K562 (cell line): ENCODE results near the gene HSPE1. TPM values are rescaled to one million over a fixed set of nuclear protein-coding genes. Genes with fewer than 3 reads are reported as not detected.

Experiments
- BCOR ChIP-seq: fragments of 450-650 bp; IDR thresholded peaks from 2 replicates; pipeline ENCODE4 v1.6.1; 2016
- CBFA2T2 ChIP-seq: fragments of 450-650 bp; conservative IDR thresholded peaks from 2 replicates; pipeline ENCODE4 v1.6.1; 2017; ENCODE audit warnings: mild to moderate bottlenecking
- CBX1 ChIP-seq: sonication (generic); IDR thresholded peaks from 2 replicates; pipeline ENCODE4 v1.6.1; 2016; ENCODE audit warnings: antibody characterized with exemption, low read depth, mild to moderate bottlenecking
- ETV1 ChIP-seq: fragments of 450-650 bp; conservative IDR thresholded peaks from 2 replicates; pipeline ENCODE4 v1.6.1; 2016; ENCODE audit warnings: missing genetic modification characterization, control low read depth, low read depth, missing compliant biosample characterization
- ILK ChIP-seq: fragments of 450-650 bp; IDR thresholded peaks from 2 replicates; pipeline ENCODE4 v1.6.1; 2016; ENCODE audit warnings: missing genetic modification characterization, low read depth, mild to moderate bottlenecking, missing compliant biosample characterization, moderate library complexity, borderline replicate concordance
- JUND ChIP-seq, 2 experiments: IDR thresholded peaks; 2 replicates in 1 of 2; 3 replicates in 1 of 2; pipeline ENCODE4 v1.6.1; 2011; ENCODE audit warnings: borderline replicate concordance in 2 of 2, low read depth in 2 of 2, low read length in 2 of 2, improper control_type of control experiment in 1 of 2, missing biosample characterization in 1 of 2, missing genetic modification characterization in 1 of 2, missing genetic modification reagents in 1 of 2
- MCM5 ChIP-seq: fragments of 450-650 bp; IDR thresholded peaks from 2 replicates; pipeline ENCODE4 v1.6.1; 2016; ENCODE audit warnings: low read depth
- MED1 ChIP-seq: sonication (generic); formaldehyde crosslinking; IDR thresholded peaks from 2 replicates; pipeline ENCODE4 v1.8.1; 2023; ENCODE audit warnings: missing genetic modification reagents, borderline replicate concordance
- MEF2D ChIP-seq: conservative IDR thresholded peaks from 2 replicates; pipeline ENCODE4 v1.6.1; 2016; ENCODE audit warnings: low read depth, missing genetic modification characterization, missing compliant biosample characterization
- MYBL2 ChIP-seq, 2 experiments: fragments of 450-650 bp in 1 of 2; sonication (generic) in 1 of 2; formaldehyde crosslinking in 1 of 2; IDR thresholded peaks; 2 replicates each; pipeline versions ENCODE4 v1.6.1 to v1.8.1; 2017 to 2022; ENCODE audit warnings: borderline replicate concordance in 1 of 2, inconsistent platforms in 1 of 2, low read depth in 1 of 2, mild to moderate bottlenecking in 1 of 2, missing genetic modification reagents in 1 of 2, moderate library complexity in 1 of 2
- PHF20 ChIP-seq: fragments of 450-650 bp; IDR thresholded peaks from 2 replicates; pipeline ENCODE4 v1.6.1; 2018; ENCODE audit not compliant: partially characterized antibody
- RBBP5 ChIP-seq: fragments of 200-600 bp; sonication (generic); IDR thresholded peaks from 2 replicates; pipeline ENCODE4 v1.6.1; 2012; ENCODE audit warnings: borderline replicate concordance, mild to moderate bottlenecking, low read length, control low read depth, inconsistent platforms; ENCODE audit not compliant: insufficient read depth, poor library complexity, severe bottlenecking
- RBM15 ChIP-seq: fragments of 200-400 bp; formaldehyde crosslinking; IDR thresholded peaks from 2 replicates; pipeline ENCODE4 v1.6.1; 2018; ENCODE audit warnings: mild to moderate bottlenecking, low read length, moderate library complexity; ENCODE audit not compliant: insufficient read depth
- SIRT6 ChIP-seq: IDR thresholded peaks from one replicate; pipeline ENCODE4 v1.6.1; 2012; ENCODE audit warnings: low read depth, mild to moderate bottlenecking, control low read depth, inconsistent platforms, low read length, moderate library complexity
- SMAD2 ChIP-seq: fragments of 150-350 bp; IDR thresholded peaks from 2 replicates; pipeline ENCODE4 v1.6.1; 2014; ENCODE audit warnings: low read depth, mild to moderate bottlenecking, low read length
- TCFL5 ChIP-seq: fragments of 250-450 bp; sonication (Bioruptor Pico); conservative IDR thresholded peaks from 2 replicates; pipeline ENCODE4 v1.6.1; 2021; ENCODE audit warnings: mild to moderate bottlenecking, moderate library complexity, matching md5 sums
- ZC3H8 ChIP-seq: fragments of 450-650 bp; IDR thresholded peaks from 2 replicates; pipeline ENCODE4 v1.6.1; 2017
- ZNF121 ChIP-seq: sonication (generic); formaldehyde crosslinking; conservative IDR thresholded peaks from 2 replicates; pipeline ENCODE4 v1.8.0; 2022; ENCODE audit warnings: missing genetic modification reagents
- ZNF133 ChIP-seq: fragments of 250-450 bp; sonication (Bioruptor Pico); IDR thresholded peaks from 2 replicates; pipeline ENCODE4 v1.4.0; 2020; ENCODE audit warnings: mild to moderate bottlenecking
- ZNF785 ChIP-seq: fragments of 250-450 bp; sonication (Bioruptor Pico); IDR thresholded peaks from 2 replicates; pipeline ENCODE4 v1.4.0; 2020; ENCODE audit warnings: mild to moderate bottlenecking
- polyA plus RNA-seq, 8 experiments: library from polyadenylated mRNA; depleted of rRNA in 4 of 8; stranded (reverse) in 5 of 8; unstranded in 3 of 8; fragments of >200 nt; fragmentation: Nextera tagmentation in 2 of 8; fragmentation: Illumina TruSeq in 1 of 8; extraction: Ambion mirVana in 2 of 8; extraction: Trizol in 1 of 8; gene quantifications; 2 replicates each; pipeline versions ENCODE4 v1.2.1 to v1.2.3, GENCODE V29; 2011 to 2014; ENCODE audit warnings: inconsistent platforms in 1 of 8, missing spikeins in 1 of 8
- total RNA-seq, 7 experiments: library from RNA; depleted of rRNA in 6 of 7; stranded (reverse); fragments of >200 nt in 6 of 7; fragmentation: Illumina TruSeq in 2 of 7; extraction: Trizol in 2 of 7; gene quantifications; 2 replicates each; pipeline versions ENCODE4 v1.2.1 to v1.2.3, GENCODE V29; 2011 to 2021; ENCODE audit warnings: low replicate concordance in 1 of 7
- TF ChIP-seq, protein P1 (sequence below): fragments of 450-650 bp; formaldehyde crosslinking; IDR thresholded peaks from 2 replicates; pipeline ENCODE4 v1.4.0; 2020; ENCODE audit warnings: mild to moderate bottlenecking, mixed read lengths
- TF ChIP-seq, protein P2 (sequence below): sonication (generic); formaldehyde crosslinking; IDR thresholded peaks from 2 replicates; pipeline ENCODE4 v1.8.1; 2022; ENCODE audit warnings: missing genetic modification reagents
- TF ChIP-seq, protein P3 (sequence below): fragments of 450-650 bp; IDR thresholded peaks from 2 replicates; pipeline ENCODE4 v1.6.1; 2016; ENCODE audit warnings: missing biosample characterization, missing genetic modification characterization

HSPE1 gene
- total and polyA plus RNA-seq, 9 of the 15 experiments (the other 6 are each of a cell fraction or from before 2014, with no cell fraction given), result 223 to 1,007 (median 612) TPM

DNA sequence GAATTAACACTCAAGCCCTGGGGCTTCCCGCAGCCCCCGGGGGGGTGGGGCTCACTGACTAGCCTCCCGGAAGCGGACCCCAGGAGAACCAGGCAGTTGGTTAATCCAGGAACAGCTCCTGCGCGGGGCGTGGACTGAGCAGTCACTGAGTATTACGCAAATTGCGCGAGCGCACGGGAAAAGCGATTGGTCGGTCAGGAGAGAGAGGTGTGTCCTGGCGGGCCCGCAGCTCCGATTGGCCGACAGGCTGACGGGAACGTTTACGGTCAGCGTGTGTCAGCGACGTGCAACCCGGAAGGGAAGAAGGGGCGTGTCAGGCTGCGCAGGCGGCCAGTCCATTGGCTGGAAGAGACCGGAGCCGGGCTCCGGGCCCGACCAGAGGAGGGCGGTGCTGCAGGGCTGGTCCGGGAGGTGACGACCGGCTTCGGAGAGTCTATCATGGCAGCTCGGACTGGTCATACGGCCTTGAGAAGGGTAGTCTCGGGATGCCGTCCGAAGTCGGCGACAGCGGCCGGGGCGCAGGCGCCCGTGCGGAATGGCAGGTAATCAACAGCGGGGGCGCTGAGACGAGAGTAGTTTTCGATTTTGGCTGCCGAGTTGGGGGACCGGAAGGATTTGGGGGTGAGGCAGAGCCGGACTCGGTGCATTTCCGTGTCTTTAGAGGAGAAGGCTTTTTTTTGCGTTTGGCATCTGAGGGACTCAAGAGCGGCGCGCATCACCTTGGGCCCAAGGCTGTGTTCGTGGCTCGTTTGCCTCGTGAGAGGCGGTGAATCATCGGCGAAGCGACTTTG lies 46.9 kb upstream of the HSPE1 start, which contains the start of gene COQ10B (continued):
- TF ChIP-seq, protein P1, sequence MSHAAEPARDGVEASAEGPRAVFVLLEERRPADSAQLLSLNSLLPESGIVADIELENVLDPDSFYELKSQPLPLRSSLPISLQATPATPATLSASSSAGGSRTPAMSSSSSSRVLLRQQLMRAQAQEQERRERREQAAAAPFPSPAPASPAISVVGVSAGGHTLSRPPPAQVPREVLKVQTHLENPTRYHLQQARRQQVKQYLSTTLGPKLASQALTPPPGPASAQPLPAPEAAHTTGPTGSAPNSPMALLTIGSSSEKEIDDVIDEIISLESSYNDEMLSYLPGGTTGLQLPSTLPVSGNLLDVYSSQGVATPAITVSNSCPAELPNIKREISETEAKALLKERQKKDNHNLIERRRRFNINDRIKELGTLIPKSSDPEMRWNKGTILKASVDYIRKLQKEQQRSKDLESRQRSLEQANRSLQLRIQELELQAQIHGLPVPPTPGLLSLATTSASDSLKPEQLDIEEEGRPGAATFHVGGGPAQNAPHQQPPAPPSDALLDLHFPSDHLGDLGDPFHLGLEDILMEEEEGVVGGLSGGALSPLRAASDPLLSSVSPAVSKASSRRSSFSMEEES (CRISPR knock-in tag), result no peak
- TF ChIP-seq ZNF121 (no peak), ZC3H8 (no peak), PHF20 (peak; percentile 60), RBBP5 (peak; percentile 65), ZNF785 (CRISPR knock-in tag) (no peak), TCFL5 (no peak), ZNF133 (CRISPR knock-in tag) (no peak), RBM15 (no peak), SIRT6 (no peak), MYBL2 (IDR thresholded peaks at IDR 0.05; ENCODE audit: low read depth) (no peak), MYBL2 (CRISPR knock-in tag; IDR thresholded peaks at IDR 0.05; ENCODE audit: borderline replicate concordance) (no peak), JUND (IDR thresholded peaks at IDR 0.05; ENCODE audit: borderline replicate concordance, low read depth, low read length) (peak; percentile 74), JUND (tag; IDR thresholded peaks at IDR 0.05; ENCODE audit: borderline replicate concordance, low read depth, low read length) (no peak; the same call in 1 of the 3 replicates), ETV1 (tag) (peak; percentile 76), CBFA2T2 (no peak), BCOR (0 out of 2 replicates have a peak, but pooled peaks have one; percentile 20), MED1 (no peak), MEF2D (tag) (no peak), SMAD2 (no peak), CBX1 (no peak), ILK (tag) (no peak), MCM5 (no peak)
- TF ChIP-seq, protein P2, sequence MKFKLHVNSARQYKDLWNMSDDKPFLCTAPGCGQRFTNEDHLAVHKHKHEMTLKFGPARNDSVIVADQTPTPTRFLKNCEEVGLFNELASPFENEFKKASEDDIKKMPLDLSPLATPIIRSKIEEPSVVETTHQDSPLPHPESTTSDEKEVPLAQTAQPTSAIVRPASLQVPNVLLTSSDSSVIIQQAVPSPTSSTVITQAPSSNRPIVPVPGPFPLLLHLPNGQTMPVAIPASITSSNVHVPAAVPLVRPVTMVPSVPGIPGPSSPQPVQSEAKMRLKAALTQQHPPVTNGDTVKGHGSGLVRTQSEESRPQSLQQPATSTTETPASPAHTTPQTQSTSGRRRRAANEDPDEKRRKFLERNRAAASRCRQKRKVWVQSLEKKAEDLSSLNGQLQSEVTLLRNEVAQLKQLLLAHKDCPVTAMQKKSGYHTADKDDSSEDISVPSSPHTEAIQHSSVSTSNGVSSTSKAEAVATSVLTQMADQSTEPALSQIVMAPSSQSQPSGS, result no peak
- TF ChIP-seq, protein P3, sequence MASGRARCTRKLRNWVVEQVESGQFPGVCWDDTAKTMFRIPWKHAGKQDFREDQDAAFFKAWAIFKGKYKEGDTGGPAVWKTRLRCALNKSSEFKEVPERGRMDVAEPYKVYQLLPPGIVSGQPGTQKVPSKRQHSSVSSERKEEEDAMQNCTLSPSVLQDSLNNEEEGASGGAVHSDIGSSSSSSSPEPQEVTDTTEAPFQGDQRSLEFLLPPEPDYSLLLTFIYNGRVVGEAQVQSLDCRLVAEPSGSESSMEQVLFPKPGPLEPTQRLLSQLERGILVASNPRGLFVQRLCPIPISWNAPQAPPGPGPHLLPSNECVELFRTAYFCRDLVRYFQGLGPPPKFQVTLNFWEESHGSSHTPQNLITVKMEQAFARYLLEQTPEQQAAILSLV (tag), result no peak
